ENCODE data around the gene TDRD12.
"Not testable (repeated sequence)": the region's sequence is repeated elsewhere in the genome, so short reads cannot be mapped to it uniquely, and the experiment has no call there.

The TDRD12 gene

DNA sequence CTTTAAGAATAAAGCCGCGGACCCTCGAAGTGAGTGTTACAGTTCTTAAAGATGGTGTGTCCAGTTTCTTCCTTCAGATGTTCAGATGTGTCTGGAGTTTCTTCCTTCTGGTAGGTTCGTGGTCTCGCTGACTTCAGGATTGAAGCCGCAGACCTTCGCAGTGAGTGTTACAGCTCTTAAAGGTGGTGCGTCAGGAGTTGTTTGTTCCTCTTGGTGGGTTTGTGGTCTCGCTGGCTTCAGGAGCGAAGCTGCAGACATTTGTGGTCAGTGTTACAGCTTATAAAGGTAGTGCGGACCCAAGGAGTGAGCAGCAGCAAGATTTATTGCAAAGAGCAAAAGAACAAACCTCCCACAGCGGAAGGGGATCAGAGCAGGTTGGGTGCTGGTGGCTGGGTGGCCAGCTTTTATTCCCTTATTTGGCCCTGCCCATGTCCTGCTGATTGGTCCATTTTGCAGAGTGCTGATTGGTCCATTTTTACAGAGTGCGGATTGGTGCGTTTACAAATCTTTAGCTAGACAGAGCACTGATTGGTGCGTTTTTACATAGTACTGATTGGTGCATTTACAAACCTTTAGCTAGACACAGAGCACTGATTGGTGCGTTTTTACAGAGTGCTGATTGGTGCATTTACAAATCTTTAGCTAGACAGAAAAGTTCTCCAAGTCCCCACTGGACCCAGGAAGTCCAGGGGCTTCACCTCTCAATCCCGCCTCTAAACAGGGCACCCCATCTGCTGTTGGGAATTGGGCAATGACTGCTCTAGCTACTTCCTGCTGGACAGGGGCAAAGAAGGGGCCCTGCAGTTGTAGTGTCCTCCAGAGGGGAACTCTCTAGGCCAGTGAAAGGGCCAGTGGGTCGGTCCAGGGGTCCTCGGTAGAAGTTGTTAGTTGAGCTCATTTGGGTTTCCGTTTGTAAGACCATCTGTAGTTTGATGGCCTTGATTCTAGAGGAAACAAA lies 26.1 kb upstream of the TDRD12 start:
- DNase-seq: not testable (repeated sequence)

DNA sequence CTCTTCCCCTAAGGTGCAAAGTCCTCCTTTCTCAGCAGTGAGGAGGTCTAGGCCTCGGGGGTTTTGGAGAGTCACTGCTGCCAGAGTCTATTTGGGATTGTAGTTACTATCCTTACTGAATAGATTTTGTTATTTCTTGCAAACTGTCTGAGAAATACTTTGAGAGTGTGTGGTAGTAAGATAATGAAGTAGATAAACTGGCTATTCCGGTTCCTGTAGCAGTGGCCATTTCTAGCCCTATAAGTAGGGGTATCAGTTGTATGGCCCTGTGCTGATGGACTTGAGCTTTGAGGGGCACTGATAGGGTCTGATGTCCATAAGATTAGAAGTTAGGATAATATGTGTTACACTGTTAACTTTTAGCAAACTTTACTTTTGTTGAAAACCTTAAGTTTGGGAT lies 25.3 kb upstream of the TDRD12 start:
- not testable (repeated sequence) for DNase-seq

DNA sequence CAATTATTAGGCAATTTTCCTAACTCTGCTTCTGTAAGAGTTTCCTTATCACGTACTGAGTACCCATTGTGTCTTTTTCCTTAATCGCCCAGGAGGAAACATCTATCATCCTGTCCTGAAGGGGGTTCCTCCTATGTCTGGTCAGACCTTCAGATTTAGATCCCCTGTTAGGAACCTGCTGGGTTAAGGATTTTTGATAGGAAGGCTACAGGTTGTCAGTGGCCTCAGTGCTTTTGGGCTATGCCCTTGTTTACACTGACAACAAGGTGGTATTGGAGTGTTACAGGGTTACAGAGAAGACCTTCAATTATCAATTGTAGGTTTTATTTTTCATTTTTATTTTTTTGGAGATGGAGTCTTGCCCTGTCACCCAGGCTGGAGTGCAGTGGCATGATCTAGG lies 24.7 kb upstream of the TDRD12 start:
- DNase-seq: not testable (repeated sequence)

GRCh38 chr19:32695506-32695905 lies 24.1 kb upstream of the TDRD12 start:
- DNase-seq: not testable (repeated sequence)

DNA sequence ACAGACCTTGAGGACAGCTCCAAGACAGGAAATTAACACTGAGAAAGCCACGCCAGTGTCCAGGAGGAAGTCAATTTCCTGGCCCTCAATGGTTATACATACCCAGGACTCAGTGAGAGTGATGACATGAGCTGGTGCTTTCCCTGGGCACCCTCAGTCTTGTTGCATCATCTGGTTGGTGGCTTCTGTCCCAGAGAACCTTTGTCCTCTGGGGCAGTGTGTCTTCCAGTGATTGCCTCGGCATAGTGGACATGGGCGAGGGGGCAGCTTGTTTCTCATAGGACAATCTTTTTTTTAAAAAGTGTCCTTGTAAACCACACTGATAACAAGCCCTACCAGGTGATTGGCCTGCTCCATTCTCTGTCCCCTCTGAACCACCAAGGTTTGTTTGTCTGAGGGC lies 22.8 kb upstream of the TDRD12 start:
- not testable (repeated sequence) for DNase-seq

- not testable (repeated sequence) for DNase-seq
These were observed 19.4 kb upstream of the TDRD12 start for GRCh38 chr19:32700129-32700528.

DNA sequence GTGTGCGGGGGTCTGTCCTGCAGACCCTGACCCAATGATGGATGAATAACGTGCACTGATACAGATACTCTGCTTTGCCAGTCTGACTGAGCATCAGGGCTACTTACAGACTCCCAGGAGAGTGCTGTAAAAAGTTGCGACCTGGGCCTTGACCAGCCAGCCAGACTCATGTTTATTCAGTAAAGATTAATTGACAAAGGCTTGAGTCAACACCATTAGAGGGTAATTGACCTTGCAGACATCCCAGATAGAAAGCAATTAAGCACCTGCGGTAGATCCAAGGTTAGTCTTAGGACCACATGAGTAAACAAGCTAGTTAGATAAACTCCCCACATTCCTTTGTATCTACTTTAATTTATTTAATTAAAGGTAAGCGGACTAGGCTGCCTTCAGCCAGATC lies 17.6 kb upstream of the TDRD12 start:
- DNase-seq: no peak

- DNase-seq: not testable (repeated sequence)
These were observed 15.6 kb upstream of the TDRD12 start for GRCh38 chr19:32704006-32704405.

DNA sequence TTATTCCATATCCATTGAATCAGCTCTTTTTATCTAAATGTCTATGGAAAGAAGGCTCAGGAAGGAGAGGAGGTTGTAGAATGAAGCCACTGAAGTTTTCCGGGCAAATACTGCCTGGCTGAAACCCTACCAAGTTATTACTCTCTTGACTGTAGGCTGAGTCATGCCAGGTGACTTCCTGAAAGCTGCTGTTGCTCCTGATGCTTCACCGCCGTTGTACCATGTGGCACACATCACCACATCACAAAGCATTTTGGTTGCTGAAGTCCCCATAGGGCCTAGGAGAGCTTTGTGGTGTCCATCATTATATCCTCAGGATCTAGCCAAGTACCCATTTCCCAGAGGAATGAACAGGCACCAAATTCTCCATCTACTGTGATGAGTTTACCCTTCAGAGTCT lies 11.1 kb upstream of the TDRD12 start:
- no peak for DNase-seq

- no peak for DNase-seq
These were observed 10.5 kb upstream of the TDRD12 start for GRCh38 chr19:32709032-32709431.

GRCh38 chr19:32711747-32712146 lies 7.8 kb upstream of the TDRD12 start:
- DNase-seq: no peak

- DNase-seq: not testable (repeated sequence)
These were observed 3.4 kb upstream of the TDRD12 start for GRCh38 chr19:32716203-32716602.

- no peak for DNase-seq
These were observed 2.1 kb upstream of the TDRD12 start for GRCh38 chr19:32717496-32717895.

- no peak for DNase-seq
These were observed 1.3 kb upstream of the TDRD12 start for GRCh38 chr19:32718286-32718685.

GRCh38 chr19:32720216-32720935 lies 809 bp downstream of the TDRD12 start:
- no peak for DNase-seq

DNA sequence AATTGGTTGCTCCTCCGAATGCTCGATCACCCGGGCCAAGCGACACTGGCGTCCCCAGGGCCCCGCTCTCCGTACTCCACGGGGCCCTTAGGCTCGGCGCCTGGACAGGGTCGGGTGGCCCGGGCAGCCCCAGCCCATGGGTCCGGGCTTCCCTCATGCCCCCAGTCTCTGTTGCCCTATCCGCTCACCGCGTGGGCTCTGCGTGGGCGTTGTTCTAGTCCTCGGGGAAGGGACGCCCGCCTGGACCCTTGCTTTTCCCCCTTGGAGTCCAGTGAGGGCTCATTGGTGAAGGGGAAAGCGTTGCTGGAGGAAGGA lies 1.3 kb downstream of the TDRD12 start:
- no peak for DNase-seq

DNA sequence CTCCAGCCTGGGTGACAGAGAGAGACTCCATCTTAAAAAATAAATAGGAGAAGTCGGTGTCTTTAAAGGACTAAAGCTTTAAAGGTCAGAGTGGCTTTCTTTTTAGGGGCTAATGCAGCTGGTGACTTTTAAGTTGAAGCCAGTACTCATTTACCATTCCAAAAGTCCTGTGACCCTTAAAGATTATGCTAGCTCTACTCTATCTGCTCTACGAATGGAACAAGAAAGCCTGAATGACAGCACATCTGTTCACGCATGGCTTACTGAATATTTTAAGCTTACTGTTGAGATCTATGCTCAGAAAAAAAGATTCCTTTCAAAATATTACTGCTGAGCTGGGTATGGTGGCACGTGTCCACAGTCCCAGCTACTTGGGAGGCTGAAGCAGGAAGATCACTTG lies 16.4 kb downstream of the TDRD12 start:
- no peak for DNase-seq

DNA sequence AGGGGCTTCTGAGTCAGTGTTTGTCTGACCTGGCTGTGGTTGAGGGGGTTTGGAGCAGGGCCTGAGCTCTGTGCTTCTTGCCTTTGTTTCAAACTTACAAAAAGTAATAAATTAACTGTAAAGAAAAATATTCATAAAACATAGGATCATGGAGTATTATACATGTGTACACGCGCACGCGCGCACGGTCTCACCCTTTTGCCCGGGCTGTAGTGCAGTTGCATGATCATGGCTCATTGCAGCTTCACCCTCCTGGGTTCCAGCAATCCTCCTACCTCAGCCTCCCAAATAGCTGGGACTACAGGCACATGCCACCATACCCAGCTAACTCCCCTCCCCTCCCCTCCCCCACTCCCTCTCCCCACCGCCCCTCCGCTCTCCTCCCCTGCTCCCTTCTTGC lies 23.5 kb downstream of the TDRD12 start:
- no peak for DNase-seq

- no peak for DNase-seq
These were observed 23.9 kb downstream of the TDRD12 start for GRCh38 chr19:32743447-32743846.

DNA sequence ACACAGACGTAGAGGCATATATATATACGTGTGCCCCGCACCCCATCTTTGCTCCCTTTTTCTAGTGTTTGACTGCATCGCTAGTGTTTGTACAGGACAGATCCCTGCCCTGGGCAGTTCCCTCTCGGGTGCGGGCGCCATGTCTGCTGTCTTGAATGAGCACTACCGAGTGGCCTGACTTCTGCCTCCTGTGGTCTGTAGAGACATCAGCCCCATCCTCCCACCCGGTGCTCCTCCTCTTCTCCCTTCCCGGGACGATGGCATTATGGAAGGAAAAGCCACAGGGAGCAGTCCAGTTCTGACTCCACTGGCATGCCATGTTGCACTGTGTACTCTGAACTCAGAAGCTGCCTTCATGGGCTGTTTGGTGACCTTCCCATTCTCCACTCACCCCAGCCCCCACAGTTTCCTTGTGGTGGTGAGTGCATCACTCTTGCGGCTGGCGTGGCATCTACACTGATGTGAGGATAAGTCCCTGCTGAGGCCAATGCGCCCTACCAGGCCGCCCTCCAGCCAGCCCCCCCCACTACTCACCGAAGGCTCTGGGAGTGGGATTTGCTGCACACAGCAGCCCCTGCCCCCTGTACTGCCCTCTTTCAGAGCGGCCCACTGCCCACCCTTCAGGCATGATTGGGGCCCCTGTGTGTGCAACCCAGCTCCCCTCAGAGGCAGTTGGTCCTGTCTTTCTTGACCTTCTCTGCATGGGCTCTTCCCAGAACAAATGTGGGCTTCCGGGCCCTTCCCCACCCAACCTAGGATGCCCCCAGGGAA lies 25.2 kb downstream of the TDRD12 start:
- no peak for DNase-seq

DNA sequence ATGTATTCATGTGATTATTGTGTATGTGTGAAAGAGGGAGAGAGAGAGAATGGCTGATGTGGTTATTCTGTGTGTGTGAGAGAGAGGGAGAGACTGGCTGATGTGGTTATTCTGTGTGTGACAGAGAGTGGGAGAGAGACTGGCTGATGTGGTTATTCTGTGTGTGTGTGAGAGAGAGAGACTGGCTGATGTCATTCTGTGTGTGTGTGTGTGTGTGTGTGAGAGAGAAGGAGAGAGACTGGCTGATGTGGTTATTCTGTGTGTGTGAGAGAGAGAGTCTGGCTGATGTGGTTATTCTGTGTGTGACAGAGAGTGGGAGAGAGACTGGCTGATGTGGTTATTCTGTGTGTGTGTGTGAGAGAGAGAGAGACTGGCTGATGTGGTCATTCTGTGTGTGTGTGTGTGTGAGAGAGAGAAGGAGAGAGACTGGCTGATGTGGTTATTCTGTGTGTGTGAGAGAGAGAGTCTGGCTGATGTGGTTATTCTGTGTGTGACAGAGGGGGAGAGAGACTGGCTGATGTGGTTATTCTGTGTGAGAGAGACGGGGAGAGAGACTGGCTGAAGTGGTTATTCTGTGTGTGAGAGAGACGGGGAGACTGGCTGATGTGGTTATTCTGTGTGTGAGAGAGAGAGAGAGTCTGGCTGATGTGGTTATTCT lies 26.2 kb downstream of the TDRD12 start:
- not testable (repeated sequence) for DNase-seq

GRCh38 chr19:32746631-32747196 lies 27.1 kb downstream of the TDRD12 start:
- DNase-seq: not testable (repeated sequence)

GRCh38 chr19:32748497-32748896 lies 28.9 kb downstream of the TDRD12 start:
- peak; percentile 70 for DNase-seq

Measured in NCI-H345 (cell line).